HEK293 (cell line): ENCODE data around the gene SFRP5.

Experiments
- GLI2 ChIP-seq: fragments of 450-650 bp; formaldehyde crosslinking; IDR thresholded peaks from 2 replicates; pipeline ENCODE4; 2017; ENCODE audit warnings: missing biosample characterization, missing genetic modification characterization, low read depth, borderline replicate concordance
- KLF1 ChIP-seq: fragments of 450-650 bp; formaldehyde crosslinking; IDR thresholded peaks from 2 replicates; pipeline ENCODE4 v1.5.1; 2016; ENCODE audit warnings: missing biosample characterization, missing genetic modification characterization
- RBAK ChIP-seq: fragments of 450-650 bp; formaldehyde crosslinking; IDR thresholded peaks from 2 replicates; pipeline ENCODE4 v1.5.1; 2016; ENCODE audit warnings: missing biosample characterization, missing genetic modification characterization
- REPIN1 ChIP-seq: fragments of 450-650 bp; formaldehyde crosslinking; IDR thresholded peaks from 2 replicates; pipeline ENCODE4 v1.5.1; 2017; ENCODE audit warnings: missing biosample characterization, missing genetic modification characterization, low read depth
- YY1 ChIP-seq: fragments of 450-650 bp; formaldehyde crosslinking; IDR thresholded peaks from 2 replicates; pipeline ENCODE4 v1.5.1; 2018; ENCODE audit warnings: missing biosample characterization, missing genetic modification characterization
- ZBTB7A ChIP-seq: fragments of 450-650 bp; formaldehyde crosslinking; IDR thresholded peaks from 2 replicates; pipeline ENCODE4 v1.5.1; 2016; ENCODE audit warnings: low read depth, missing biosample characterization, missing genetic modification characterization
- ZIC2 ChIP-seq: fragments of 450-650 bp; formaldehyde crosslinking; IDR thresholded peaks from 2 replicates; pipeline ENCODE4 v1.5.1; 2016; ENCODE audit warnings: missing biosample characterization, missing genetic modification characterization
- ZNF416 ChIP-seq: fragments of 450-650 bp; formaldehyde crosslinking; IDR thresholded peaks from 2 replicates; pipeline ENCODE4 v1.5.1; 2016; ENCODE audit warnings: missing biosample characterization, missing genetic modification characterization
- ZNF776 ChIP-seq: fragments of 450-650 bp; formaldehyde crosslinking; IDR thresholded peaks from 2 replicates; pipeline ENCODE4 v1.5.0; 2017; ENCODE audit warnings: missing biosample characterization, missing genetic modification characterization, borderline replicate concordance
- TF ChIP-seq, protein P1 (sequence below): fragments of 450-650 bp; formaldehyde crosslinking; IDR thresholded peaks from 2 replicates; pipeline ENCODE4 v1.5.1; 2016; ENCODE audit warnings: missing biosample characterization, missing genetic modification characterization
- TF ChIP-seq, protein P2 (sequence below): fragments of 450-650 bp; formaldehyde crosslinking; IDR thresholded peaks from 2 replicates; pipeline ENCODE4 v1.5.1; 2016; ENCODE audit warnings: missing biosample characterization, missing genetic modification characterization
- TF ChIP-seq, protein P3 (sequence below): fragments of 450-650 bp; formaldehyde crosslinking; IDR thresholded peaks from 2 replicates; pipeline ENCODE4 v1.5.1; 2016; ENCODE audit warnings: missing biosample characterization, missing genetic modification characterization

DNA sequence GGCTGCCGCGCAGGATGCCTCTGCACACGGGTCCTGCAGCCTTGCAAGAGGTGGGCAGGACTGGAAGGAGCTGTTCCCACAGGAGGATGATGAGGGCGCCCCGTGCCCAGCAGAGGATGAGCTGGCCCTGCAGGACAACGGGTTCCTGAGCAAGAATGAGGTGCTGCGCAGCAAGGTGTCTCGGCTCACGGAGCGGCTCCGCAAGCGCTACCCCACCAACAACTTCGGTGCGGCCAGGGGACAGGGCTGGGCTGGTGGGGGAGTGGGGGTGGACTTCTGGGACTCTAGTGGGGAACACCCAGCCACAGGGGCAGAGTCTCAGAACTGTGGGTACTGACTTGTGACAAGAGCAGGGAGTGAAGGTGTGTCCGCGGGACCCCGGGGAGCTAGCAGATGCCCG is 18.8 kb downstream of the SFRP5 start:
- TF ChIP-seq, protein P1, sequence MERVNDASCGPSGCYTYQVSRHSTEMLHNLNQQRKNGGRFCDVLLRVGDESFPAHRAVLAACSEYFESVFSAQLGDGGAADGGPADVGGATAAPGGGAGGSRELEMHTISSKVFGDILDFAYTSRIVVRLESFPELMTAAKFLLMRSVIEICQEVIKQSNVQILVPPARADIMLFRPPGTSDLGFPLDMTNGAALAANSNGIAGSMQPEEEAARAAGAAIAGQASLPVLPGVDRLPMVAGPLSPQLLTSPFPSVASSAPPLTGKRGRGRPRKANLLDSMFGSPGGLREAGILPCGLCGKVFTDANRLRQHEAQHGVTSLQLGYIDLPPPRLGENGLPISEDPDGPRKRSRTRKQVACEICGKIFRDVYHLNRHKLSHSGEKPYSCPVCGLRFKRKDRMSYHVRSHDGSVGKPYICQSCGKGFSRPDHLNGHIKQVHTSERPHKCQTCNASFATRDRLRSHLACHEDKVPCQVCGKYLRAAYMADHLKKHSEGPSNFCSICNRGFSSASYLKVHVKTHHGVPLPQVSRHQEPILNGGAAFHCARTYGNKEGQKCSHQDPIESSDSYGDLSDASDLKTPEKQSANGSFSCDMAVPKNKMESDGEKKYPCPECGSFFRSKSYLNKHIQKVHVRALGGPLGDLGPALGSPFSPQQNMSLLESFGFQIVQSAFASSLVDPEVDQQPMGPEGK, result no peak
- TF ChIP-seq GLI2 (tag by site-specific recombination), result no peak
- no peak for TF ChIP-seq KLF1 (tag by site-specific recombination)
- TF ChIP-seq, protein P2, sequence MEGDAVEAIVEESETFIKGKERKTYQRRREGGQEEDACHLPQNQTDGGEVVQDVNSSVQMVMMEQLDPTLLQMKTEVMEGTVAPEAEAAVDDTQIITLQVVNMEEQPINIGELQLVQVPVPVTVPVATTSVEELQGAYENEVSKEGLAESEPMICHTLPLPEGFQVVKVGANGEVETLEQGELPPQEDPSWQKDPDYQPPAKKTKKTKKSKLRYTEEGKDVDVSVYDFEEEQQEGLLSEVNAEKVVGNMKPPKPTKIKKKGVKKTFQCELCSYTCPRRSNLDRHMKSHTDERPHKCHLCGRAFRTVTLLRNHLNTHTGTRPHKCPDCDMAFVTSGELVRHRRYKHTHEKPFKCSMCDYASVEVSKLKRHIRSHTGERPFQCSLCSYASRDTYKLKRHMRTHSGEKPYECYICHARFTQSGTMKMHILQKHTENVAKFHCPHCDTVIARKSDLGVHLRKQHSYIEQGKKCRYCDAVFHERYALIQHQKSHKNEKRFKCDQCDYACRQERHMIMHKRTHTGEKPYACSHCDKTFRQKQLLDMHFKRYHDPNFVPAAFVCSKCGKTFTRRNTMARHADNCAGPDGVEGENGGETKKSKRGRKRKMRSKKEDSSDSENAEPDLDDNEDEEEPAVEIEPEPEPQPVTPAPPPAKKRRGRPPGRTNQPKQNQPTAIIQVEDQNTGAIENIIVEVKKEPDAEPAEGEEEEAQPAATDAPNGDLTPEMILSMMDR (tag by site-specific recombination), result no peak
- no peak for TF ChIP-seq RBAK (tag by site-specific recombination)
- TF ChIP-seq ZBTB7A (tag by site-specific recombination), result no peak
- no peak for TF ChIP-seq YY1 (tag by site-specific recombination)
- no peak for TF ChIP-seq ZIC2 (tag by site-specific recombination)
- TF ChIP-seq, protein P3, sequence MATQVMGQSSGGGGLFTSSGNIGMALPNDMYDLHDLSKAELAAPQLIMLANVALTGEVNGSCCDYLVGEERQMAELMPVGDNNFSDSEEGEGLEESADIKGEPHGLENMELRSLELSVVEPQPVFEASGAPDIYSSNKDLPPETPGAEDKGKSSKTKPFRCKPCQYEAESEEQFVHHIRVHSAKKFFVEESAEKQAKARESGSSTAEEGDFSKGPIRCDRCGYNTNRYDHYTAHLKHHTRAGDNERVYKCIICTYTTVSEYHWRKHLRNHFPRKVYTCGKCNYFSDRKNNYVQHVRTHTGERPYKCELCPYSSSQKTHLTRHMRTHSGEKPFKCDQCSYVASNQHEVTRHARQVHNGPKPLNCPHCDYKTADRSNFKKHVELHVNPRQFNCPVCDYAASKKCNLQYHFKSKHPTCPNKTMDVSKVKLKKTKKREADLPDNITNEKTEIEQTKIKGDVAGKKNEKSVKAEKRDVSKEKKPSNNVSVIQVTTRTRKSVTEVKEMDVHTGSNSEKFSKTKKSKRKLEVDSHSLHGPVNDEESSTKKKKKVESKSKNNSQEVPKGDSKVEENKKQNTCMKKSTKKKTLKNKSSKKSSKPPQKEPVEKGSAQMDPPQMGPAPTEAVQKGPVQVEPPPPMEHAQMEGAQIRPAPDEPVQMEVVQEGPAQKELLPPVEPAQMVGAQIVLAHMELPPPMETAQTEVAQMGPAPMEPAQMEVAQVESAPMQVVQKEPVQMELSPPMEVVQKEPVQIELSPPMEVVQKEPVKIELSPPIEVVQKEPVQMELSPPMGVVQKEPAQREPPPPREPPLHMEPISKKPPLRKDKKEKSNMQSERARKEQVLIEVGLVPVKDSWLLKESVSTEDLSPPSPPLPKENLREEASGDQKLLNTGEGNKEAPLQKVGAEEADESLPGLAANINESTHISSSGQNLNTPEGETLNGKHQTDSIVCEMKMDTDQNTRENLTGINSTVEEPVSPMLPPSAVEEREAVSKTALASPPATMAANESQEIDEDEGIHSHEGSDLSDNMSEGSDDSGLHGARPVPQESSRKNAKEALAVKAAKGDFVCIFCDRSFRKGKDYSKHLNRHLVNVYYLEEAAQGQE (tag by site-specific recombination), result no peak
- TF ChIP-seq REPIN1 (tag by site-specific recombination), result no peak
- TF ChIP-seq ZNF776 (tag by site-specific recombination), result no peak
- no peak for TF ChIP-seq ZNF416 (tag by site-specific recombination)
